Astrocyte (in vitro differentiated cells and primary cell): ENCODE results near the gene SURF1. TPM values are rescaled to one million over a fixed set of nuclear protein-coding genes. Genes with fewer than 3 reads are reported as not detected.
"Not testable (repeated sequence)": the region's sequence is repeated elsewhere in the genome, so short reads cannot be mapped to it uniquely, and the experiment has no call there.

Source experiments
- DNase-seq: peaks from one replicate; pipeline ENCODE4 v3.0.0-alpha.2; 2010; ENCODE audit warnings: low read depth
- FAIRE-seq: peaks from 2 replicates; lab custom pipeline; 2011; peaks lifted over from hg19 to GRCh38; lab: Jason Lieb, UNC
- H2AFZ ChIP-seq: 2 replicates; pipeline ENCODE4 v1.6.0; 2012; ENCODE audit warnings: low read depth, low read length, inconsistent platforms
- H3K27ac ChIP-seq: 2 replicates; pipeline ENCODE4 v1.5.1; 2011; ENCODE audit warnings: low read depth, low read length, inconsistent platforms
- H3K27me3 ChIP-seq: 2 replicates; pipeline ENCODE4 v1.6.0; 2011; ENCODE audit warnings: low read length, inconsistent platforms; ENCODE audit not compliant: insufficient read depth
- H3K36me3 ChIP-seq: 2 replicates; pipeline ENCODE4 v1.5.1; 2011; ENCODE audit warnings: low read length, inconsistent platforms; ENCODE audit not compliant: insufficient read depth
- H3K4me1 ChIP-seq: 2 replicates; pipeline ENCODE4 v1.5.1; 2011; ENCODE audit warnings: low read length, inconsistent platforms; ENCODE audit not compliant: insufficient read depth
- H3K4me2 ChIP-seq: 2 replicates; pipeline ENCODE4 v1.6.0; 2012; ENCODE audit warnings: low read length, inconsistent platforms
- H3K4me3 ChIP-seq: 2 replicates; pipeline ENCODE4 v1.5.1; 2011; ENCODE audit warnings: low read depth, mild to moderate bottlenecking, low read length, inconsistent platforms; ENCODE audit not compliant: insufficient read depth
- H3K79me2 ChIP-seq: 2 replicates; pipeline ENCODE4 v1.6.0; 2012; ENCODE audit warnings: mild to moderate bottlenecking, low read length, inconsistent platforms; ENCODE audit not compliant: insufficient read depth
- H3K9ac ChIP-seq: 2 replicates; pipeline ENCODE4 v1.6.0; 2012; ENCODE audit warnings: mild to moderate bottlenecking, low read length, inconsistent platforms
- H3K9me3 ChIP-seq: 2 replicates; pipeline ENCODE4 v1.5.1; 2012; ENCODE audit warnings: low read depth, mild to moderate bottlenecking, low read length, inconsistent platforms; ENCODE audit not compliant: insufficient read depth
- H4K20me1 ChIP-seq: 2 replicates; pipeline ENCODE4 v1.6.0; 2012; ENCODE audit warnings: low read length, inconsistent platforms; ENCODE audit not compliant: insufficient read depth
- H3K27ac Mint-ChIP-seq: one replicate; pipeline ENCODE4 v1.8.0; 2021; ENCODE audit warnings: mild to moderate bottlenecking, mixed read lengths; ENCODE audit not compliant: unreplicated experiment
- H3K27me3 Mint-ChIP-seq: one replicate; pipeline ENCODE4 v1.8.0; 2021; ENCODE audit warnings: low read depth, mixed read lengths; ENCODE audit not compliant: unreplicated experiment
- H3K36me3 Mint-ChIP-seq: one replicate; pipeline ENCODE4 v1.8.0; 2021; ENCODE audit warnings: low read depth, mixed read lengths; ENCODE audit not compliant: unreplicated experiment
- H3K4me1 Mint-ChIP-seq: one replicate; pipeline ENCODE4 v1.8.0; 2021; ENCODE audit warnings: low read depth, mixed read lengths; ENCODE audit not compliant: unreplicated experiment
- H3K4me3 Mint-ChIP-seq: one replicate; pipeline ENCODE4 v1.8.0; 2021; ENCODE audit warnings: mild to moderate bottlenecking, moderate library complexity, mixed read lengths; ENCODE audit not compliant: unreplicated experiment
- H3K9me3 Mint-ChIP-seq: one replicate; pipeline ENCODE4 v1.8.0; 2021; ENCODE audit warnings: mild to moderate bottlenecking, mixed read lengths; ENCODE audit not compliant: unreplicated experiment
- EZH2 ChIP-seq: IDR thresholded peaks from 2 replicates; pipeline ENCODE4 v1.6.1; 2012; ENCODE audit warnings: mild to moderate bottlenecking, low read length, inconsistent platforms; ENCODE audit not compliant: insufficient read depth
- total RNA-seq: library from RNA; stranded (reverse); gene quantifications from 2 replicates; pipeline ENCODE4 v1.2.1, GENCODE V29; 2021
- TF ChIP-seq, protein P1 (sequence below): IDR thresholded peaks from 2 replicates; pipeline ENCODE4 v1.5.1; 2011; ENCODE audit warnings: low read depth, mild to moderate bottlenecking, inconsistent platforms, low read length, moderate library complexity; ENCODE audit not compliant: insufficient read depth

The SURF1 gene
- total RNA-seq, 1 donor from 2014 or later = 35.9 TPM

DNA sequence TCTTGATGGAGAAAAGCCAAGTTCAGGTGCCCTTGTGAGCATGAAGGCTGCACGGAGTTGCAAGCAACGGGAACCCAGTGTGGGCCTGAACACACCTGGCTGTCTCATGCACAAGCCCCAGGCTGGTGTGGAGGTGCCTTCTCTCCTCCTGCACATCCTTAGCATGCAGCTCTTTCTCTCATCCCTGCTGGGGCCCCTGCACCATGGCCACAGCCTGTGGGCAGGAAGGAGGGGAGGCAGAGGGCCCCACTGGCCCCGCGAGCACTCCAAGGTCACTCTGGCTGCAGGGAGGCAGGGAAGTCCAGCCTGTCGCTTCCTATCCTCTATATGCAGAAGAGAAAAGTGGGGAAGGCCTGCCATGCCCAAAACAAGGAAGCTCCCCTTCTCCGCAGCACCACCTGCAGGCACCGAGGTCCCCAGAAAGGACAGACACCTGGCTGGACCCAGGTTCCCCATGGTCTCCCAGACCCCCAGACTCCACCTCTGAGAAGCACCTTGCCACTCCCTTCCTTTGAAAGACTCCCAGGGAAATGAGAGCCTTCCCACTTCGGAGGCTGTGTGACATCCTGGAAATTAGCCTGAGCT, 38.5 kb upstream of the SURF1 start:
- Histone ChIP-seq H3K4me3 (no peak overlapping the region), H3K4me2 (no peak overlapping the region), H3K79me2 (no peaks in the 10 kb centered on the region), H3K27ac (no peak overlapping the region), H4K20me1 (no peaks in the 10 kb centered on the region), H3K9ac (no peak overlapping the region), H3K27me3 (peaks cover 2% of the 10 kb centered on the region), H3K4me1 (no peaks in the 10 kb centered on the region), H3K36me3 (no peaks in the 10 kb centered on the region), H3K9me3 (no peaks in the 10 kb centered on the region), H2AFZ (no peak overlapping the region)
- Mint-ChIP-seq H3K4me1 (no peaks in the 10 kb centered on the region), H3K36me3 (no peaks in the 10 kb centered on the region), H3K4me3 (no peak overlapping the region), H3K27ac (no peak overlapping the region), H3K9me3 (no peaks in the 10 kb centered on the region), H3K27me3 (peaks cover 48% of the 10 kb centered on the region)
- FAIRE-seq (no peak), DNase-seq (no peak)
- TF ChIP-seq EZH2 = no peak
- TF ChIP-seq, protein P1, sequence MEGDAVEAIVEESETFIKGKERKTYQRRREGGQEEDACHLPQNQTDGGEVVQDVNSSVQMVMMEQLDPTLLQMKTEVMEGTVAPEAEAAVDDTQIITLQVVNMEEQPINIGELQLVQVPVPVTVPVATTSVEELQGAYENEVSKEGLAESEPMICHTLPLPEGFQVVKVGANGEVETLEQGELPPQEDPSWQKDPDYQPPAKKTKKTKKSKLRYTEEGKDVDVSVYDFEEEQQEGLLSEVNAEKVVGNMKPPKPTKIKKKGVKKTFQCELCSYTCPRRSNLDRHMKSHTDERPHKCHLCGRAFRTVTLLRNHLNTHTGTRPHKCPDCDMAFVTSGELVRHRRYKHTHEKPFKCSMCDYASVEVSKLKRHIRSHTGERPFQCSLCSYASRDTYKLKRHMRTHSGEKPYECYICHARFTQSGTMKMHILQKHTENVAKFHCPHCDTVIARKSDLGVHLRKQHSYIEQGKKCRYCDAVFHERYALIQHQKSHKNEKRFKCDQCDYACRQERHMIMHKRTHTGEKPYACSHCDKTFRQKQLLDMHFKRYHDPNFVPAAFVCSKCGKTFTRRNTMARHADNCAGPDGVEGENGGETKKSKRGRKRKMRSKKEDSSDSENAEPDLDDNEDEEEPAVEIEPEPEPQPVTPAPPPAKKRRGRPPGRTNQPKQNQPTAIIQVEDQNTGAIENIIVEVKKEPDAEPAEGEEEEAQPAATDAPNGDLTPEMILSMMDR = no peak

DNA sequence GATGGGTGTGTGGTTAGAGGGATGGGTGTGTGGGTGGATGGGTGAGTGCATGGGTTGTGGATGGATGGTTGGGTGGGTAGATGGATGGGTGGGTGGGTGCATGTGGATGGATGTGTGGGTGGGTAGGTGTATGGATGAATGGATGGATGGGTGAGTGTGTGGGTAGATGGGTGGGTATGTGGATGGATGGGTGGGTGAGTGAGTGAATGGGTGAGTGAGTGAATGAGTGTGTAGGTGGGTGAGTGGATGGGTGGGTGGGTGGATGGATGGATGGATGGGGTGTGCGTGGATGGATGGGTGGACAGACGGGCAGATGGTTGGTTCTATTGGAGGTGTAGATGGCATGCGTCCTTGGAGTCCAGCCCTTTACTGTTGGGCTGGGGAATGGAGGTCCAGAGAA, 37.1 kb upstream of the SURF1 start:
- Mint-ChIP-seq H3K4me3 (no peak overlapping the region), H3K4me1 (no peaks in the 10 kb centered on the region), H3K27ac (no peak overlapping the region), H3K36me3 (no peaks in the 10 kb centered on the region), H3K27me3 (peaks cover 55% of the 10 kb centered on the region), H3K9me3 (no peaks in the 10 kb centered on the region)
- H4K20me1 ChIP-seq = no peaks in the 10 kb centered on the region
- no peaks in the 10 kb centered on the region for H3K79me2 ChIP-seq
- no peak overlapping the region for H2AFZ ChIP-seq
- no peaks in the 10 kb centered on the region for H3K36me3 ChIP-seq
- peaks cover 2% of the 10 kb centered on the region for H3K27me3 ChIP-seq
- TF ChIP-seq EZH2 = no peak
- TF ChIP-seq, protein P1 = no peak
- H3K4me3 ChIP-seq = no peak overlapping the region
- H3K4me2 ChIP-seq = no peak overlapping the region
- H3K9me3 ChIP-seq = no peaks in the 10 kb centered on the region
- H3K9ac ChIP-seq = no peak overlapping the region
- no peak for DNase-seq
- FAIRE-seq = no peak
- H3K27ac ChIP-seq = no peak overlapping the region
- H3K4me1 ChIP-seq = no peaks in the 10 kb centered on the region

DNA sequence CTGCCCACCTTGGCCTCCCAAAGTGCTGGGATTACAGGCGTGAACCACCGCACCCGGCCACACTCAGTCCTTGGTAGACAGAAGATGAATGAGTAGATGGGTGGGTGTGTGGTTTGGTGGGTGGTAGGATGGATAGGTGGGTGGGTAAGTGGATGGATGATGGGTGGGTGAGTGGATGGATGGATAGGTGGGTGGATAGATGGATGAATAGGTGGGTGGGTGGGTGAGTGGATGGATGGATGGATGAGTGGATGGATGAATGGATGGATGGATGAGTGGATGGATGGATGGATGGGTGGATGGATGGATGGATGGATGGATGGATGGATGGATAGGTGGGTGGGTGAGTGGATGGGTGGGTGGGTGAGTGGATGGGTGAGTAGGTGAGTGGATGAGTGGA, 36.0 kb upstream of the SURF1 start:
- not testable (repeated sequence) for H3K4me3 Mint-ChIP-seq, H3K9me3 Mint-ChIP-seq, H2AFZ ChIP-seq, H3K27me3 ChIP-seq, H3K4me1 ChIP-seq, H3K4me1 Mint-ChIP-seq, H3K4me2 ChIP-seq, FAIRE-seq, DNase-seq, H3K27ac ChIP-seq, H3K79me2 ChIP-seq, H3K9me3 ChIP-seq, H3K9ac ChIP-seq, H3K36me3 ChIP-seq, H3K27ac Mint-ChIP-seq, H4K20me1 ChIP-seq, H3K36me3 Mint-ChIP-seq, H3K4me3 ChIP-seq
- H3K27me3 Mint-ChIP-seq = peaks cover 54% of the 10 kb centered on the region

DNA sequence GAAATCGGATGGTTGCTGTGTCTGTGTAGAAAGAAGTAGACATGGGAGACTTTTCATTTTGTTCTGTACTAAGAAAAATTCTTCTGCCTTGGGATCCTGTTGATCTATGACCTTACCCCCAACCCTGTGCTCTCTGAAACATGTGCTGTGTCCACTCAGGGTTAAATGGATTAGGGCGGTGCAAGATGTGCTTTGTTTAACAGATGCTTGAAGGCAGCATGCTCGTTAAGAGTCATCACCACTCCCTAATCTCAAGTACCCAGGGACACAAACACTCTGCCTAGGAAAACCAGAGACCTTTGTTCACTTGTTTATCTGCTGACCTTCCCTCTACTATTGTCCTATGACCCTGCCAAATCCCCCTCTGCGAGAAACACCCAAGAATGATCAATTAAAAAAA, 35.2 kb upstream of the SURF1 start:
- H3K36me3 ChIP-seq, H3K4me1 ChIP-seq, H3K27ac Mint-ChIP-seq, H3K79me2 ChIP-seq, H3K27ac ChIP-seq, H3K4me1 Mint-ChIP-seq, H3K9me3 Mint-ChIP-seq, H3K9me3 ChIP-seq, H2AFZ ChIP-seq, H3K27me3 ChIP-seq, H3K4me2 ChIP-seq, FAIRE-seq, H4K20me1 ChIP-seq, H3K4me3 Mint-ChIP-seq, H3K9ac ChIP-seq, DNase-seq, H3K36me3 Mint-ChIP-seq, H3K4me3 ChIP-seq: not testable (repeated sequence)
- H3K27me3 Mint-ChIP-seq = peaks cover 54% of the 10 kb centered on the region
